Brain pericyte (primary cell): ENCODE measurements around the gene KDM4B.

ENCODE experiments used
- DNase-seq: peaks from one replicate; pipeline ENCODE4 v3.0.0-alpha.2; 2012; ENCODE audit warnings: low read depth, low spot score

Gene KDM4B

GRCh38 chr19:5048727-5049553, 80.0 kb downstream of the KDM4B start:
- no peak for DNase-seq

GRCh38 chr19:5049561-5049960, 80.6 kb downstream of the KDM4B start:
- no peak for DNase-seq

- DNase-seq: no peak
Measured at GRCh38 chr19:5050067-5050656, 81.2 kb downstream of the KDM4B start.

GRCh38 chr19:5050905-5051304, 82.0 kb downstream of the KDM4B start:
- no peak for DNase-seq

- DNase-seq: no peak
Measured at GRCh38 chr19:5051619-5052018, 82.7 kb downstream of the KDM4B start.

- no peak for DNase-seq
Measured at GRCh38 chr19:5052515-5052914, 83.6 kb downstream of the KDM4B start.

- no peak for DNase-seq
Measured at GRCh38 chr19:5052945-5053485, 84.1 kb downstream of the KDM4B start.

GRCh38 chr19:5053661-5054060, 84.7 kb downstream of the KDM4B start:
- no peak for DNase-seq

- DNase-seq: no peak
Measured at GRCh38 chr19:5054551-5055456, 85.9 kb downstream of the KDM4B start.

GRCh38 chr19:5055457-5055776, 86.5 kb downstream of the KDM4B start:
- DNase-seq: no peak

- no peak for DNase-seq
Measured at GRCh38 chr19:5057860-5058259, 88.9 kb downstream of the KDM4B start.

GRCh38 chr19:5058521-5059212, 89.8 kb downstream of the KDM4B start:
- no peak for DNase-seq

GRCh38 chr19:5059213-5059574, 90.3 kb downstream of the KDM4B start:
- DNase-seq: no peak

GRCh38 chr19:5059793-5060192, 90.9 kb downstream of the KDM4B start:
- no peak for DNase-seq

GRCh38 chr19:5062195-5062594, 93.3 kb downstream of the KDM4B start:
- DNase-seq: no peak

GRCh38 chr19:5062799-5063198, 93.9 kb downstream of the KDM4B start:
- DNase-seq: no peak

- DNase-seq: no peak
Measured at GRCh38 chr19:5063873-5064645, 95.1 kb downstream of the KDM4B start.

- no peak for DNase-seq
Measured at GRCh38 chr19:5064896-5065295, 96.0 kb downstream of the KDM4B start.

GRCh38 chr19:5065663-5066093, 96.8 kb downstream of the KDM4B start:
- no peak for DNase-seq

GRCh38 chr19:5066768-5067167, 97.9 kb downstream of the KDM4B start:
- no peak for DNase-seq

- no peak for DNase-seq
Measured at GRCh38 chr19:5067678-5068077, 98.8 kb downstream of the KDM4B start.
